Glomerular endothelial cell (primary cell): ENCODE measurements around the gene INTS6. TPM values are rescaled to one million over a fixed set of nuclear protein-coding genes. Genes with fewer than 3 reads are reported as not detected.

ENCODE experiments used
- DNase-seq: peaks from one replicate; pipeline ENCODE4 v3.0.0-alpha.2; 2011; ENCODE audit warnings: low read depth, low spot score; ENCODE audit errors: extremely low read depth
- total RNA-seq: library from RNA; depleted of rRNA; stranded (reverse); fragments of >200 nt; gene quantifications from 2 replicates; pipeline ENCODE4 v1.2.3, GENCODE V29; 2015

Gene INTS6
- total RNA-seq, 1 donor from 2014 or later = 26.9 TPM

DNA sequence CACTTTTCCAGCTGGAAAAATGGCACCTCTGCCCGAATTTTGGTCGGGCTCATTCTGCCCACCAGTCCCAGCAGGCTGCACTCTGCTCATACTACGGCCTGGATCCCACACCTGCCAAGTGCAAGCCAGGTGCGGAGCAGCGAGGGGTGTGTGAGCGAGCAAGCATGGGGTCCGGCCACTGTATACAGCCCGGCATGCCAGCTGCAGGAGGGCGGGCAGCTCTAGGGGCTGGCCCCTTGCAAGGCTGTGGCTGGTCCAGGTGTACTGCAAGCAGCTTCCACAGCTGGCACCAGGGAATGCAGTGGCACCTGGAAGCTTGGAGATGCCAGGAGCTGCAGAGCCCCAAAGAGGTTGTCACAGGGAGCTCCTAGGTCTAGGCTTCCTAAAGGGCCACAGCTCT lies 2.7 kb upstream of the INTS6 start:
- DNase-seq = no peak

DNA sequence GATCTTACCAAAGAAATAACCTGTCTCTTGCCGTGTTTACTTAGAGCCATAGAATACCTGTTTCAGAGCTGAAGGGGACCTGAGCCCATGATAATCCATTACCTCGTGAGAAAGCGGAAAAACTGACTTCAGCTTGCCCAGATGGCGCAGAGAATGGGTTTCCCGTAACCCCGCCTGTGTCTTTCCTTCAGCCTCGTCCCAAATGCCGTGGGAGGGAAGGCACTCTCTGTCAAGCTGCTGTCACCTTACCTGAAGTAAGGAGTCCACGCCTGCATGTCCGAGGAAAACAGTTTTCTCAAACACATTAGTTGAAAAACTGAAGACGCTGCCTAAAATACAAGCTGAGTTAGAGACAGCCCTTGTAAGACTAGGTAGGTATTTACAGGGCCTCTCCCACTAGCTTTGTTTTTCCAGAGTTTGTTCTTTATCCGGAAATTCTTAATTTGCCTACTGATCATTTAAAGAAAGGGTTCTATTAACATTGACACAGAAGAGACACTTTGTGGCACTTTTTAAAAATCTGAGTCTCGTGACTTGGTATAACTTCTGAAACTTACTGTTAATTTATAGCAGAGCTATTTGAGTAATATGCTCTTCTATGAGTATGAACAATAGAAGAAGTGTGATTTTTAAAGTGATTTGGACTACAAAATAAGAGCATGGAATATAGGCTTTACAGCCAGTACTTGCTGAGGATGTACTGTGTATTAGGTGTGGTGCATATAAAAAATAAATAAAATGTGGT lies 1.3 kb upstream of the INTS6 start:
- no peak for DNase-seq

DNA sequence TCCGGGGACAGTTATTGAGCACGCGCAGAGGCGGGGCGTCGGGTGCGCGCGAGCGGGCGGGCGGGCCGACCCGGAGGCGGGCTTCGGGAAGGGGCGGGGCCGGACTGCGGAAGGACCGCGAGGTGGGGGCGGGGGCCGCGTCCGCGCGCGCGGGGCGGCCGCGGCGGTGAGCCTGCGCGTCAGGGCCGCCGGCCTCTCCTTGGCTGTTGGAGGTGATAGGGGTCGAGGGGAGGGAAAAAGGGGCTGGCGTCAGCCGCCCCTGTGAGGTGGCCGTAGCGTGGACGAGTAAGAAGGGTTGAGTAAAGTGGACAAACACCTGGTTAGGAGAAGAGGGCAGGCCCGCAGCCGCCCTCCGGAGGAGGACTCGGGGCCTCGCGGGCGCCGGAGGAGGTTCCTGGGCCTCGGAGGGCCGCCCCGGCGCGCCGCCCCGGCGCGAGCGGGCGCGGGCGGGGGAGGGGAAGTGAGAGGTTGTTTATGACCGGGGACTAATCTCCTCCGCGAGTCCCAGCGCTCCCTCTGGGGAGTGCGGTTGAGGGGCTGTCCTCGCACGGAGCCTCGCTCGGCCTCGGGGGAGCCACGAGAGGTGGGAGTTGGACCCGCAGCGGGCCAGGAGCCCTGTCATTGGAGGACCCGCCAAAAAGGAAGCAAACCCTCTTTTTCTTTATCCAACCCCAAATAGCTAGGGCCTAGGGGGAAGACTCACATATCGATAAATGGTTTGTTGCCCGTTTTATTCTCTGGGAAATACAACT lies 547 bp upstream of the INTS6 start:
- no peak for DNase-seq

DNA sequence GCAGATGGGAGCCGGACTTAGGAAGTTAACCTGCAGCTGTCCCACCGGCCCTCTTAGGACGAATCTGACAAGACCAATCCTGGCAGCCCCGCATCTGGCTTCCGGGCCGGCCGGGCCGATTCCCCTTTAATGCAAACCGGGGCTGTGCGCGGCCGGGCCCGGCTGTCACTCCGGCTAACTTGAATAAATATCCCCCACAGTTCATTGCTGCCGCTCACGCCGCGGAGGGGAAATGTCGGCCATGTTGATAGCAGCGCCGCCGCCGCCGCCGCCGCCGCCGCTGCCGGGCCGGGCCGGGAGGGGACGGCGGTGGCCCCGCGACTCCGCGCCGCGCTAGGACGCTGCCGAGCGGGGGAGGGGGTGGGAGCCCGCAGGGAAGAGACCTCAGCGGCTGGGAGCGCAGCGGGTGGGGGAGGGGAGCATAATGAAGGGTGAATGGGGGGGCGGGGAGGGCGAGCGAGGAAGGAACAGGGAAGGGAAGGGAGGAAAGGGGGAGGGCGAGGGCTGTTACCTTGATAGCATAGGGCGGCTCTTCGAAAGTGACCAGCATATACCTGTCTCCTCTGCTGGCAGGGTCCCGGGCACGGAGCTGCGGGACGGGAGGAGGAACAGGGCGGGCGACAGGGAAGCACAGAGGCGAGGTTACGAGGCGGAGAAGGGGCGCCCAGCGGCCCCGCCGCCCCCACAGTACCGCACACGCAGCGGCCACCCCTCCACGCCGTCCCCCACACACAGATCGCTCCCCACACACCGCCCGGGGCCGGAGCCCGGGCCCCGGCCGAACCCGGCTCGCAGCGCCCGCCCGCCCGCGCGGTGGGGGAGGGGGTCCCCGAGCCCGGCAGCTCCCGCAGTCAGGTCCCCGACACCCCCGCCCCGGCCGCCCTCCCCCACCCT lies 1.1 kb downstream of the INTS6 start:
- no peak for DNase-seq

DNA sequence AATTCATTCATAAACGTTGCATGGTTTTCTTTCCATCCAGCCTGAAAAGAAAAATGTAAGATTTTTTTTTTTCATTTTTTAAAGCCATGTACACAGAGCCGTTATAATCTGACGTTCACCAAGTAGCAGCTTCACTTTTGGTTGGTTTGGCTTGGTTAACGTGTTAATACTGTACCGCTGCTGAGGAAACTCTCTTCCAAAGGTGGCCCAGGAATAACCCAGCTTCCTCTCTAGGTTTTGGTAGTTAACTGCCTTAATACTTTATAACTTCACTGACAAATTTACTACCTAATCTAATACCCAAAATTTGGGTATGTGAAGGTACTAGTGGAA lies 1.7 kb downstream of the INTS6 start:
- DNase-seq = no peak

DNA sequence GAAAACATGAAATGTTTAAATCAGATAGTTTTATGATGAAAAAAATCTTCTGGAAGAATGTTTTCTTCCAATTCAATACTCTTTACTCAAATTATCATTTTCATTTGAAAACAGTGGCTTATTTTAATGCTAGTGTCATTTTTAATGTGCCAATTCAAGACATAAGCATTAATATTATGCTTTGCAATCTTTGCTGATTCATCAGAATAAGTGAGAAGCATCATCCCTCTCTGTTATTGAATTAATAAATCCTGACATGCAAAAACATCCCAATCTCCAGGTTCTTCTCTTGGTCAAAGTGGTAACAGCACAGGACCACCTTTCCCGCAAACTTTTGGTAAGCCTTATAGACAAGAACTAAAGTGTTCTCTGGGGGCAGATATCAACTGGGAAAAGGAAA lies 3.8 kb downstream of the INTS6 start:
- no peak for DNase-seq

DNA sequence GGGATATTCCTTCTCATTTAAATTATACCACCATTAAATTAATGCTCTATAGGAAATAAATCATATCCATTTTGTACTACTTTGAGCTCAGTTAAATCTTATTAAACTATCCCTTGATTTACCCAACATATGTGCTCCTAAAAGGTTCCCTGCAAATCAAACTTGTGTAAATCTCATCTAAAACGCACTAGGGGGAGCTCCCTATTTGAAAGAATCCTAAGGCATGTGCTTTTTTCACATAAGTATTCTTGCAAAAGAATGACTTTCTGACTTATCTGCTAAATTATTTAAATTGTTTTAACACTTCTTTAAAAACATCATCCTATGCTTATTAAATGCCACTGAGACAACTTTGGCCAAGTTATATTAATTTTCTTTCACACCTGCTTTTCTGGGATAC lies 7.9 kb downstream of the INTS6 start:
- DNase-seq = no peak

DNA sequence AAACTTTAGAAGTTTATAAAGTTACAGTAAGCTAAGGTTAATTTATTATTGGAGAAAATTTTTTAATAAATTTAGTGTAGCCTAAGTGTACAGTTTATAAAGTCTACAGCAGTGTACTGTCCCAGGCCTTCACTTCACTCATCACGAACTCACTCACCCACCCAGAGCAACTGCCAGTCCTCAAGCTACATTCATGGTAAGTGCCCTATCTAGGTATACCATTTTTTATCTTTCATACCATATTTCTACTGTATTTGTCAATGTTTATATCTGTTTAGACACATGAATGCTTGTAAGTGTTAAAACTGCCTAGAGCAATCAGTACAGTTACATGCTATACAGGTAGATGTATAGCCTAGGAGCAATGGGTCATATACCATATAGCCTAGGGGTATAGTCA lies 12.5 kb downstream of the INTS6 start:
- no peak for DNase-seq

DNA sequence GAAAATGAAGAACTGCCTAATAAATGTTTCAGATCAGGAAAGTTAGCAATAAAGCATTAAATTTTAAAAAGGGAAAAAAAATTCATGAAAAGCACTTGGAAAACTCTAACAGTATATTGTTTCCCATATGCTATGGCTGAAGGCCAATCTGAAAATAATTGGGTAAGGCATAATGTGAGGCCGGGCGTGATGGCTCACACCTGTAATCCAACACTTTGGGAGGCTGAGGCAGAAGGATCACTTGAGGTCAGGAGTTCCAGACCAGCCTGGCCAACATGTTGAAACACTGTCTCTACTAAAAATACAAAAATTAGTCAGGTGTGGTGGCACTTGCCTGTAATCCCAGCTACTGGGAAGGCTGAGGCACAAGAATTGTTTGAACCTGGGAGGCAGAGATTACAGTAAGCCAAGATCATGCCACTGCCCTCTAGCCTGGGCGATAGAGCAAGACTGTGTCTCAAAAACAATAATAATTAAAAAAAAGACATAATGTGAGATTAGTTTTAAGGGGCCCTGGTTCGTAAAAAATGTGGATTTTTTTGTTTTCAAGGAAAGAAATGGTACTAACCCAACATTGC lies 15.2 kb downstream of the INTS6 start:
- no peak for DNase-seq

DNA sequence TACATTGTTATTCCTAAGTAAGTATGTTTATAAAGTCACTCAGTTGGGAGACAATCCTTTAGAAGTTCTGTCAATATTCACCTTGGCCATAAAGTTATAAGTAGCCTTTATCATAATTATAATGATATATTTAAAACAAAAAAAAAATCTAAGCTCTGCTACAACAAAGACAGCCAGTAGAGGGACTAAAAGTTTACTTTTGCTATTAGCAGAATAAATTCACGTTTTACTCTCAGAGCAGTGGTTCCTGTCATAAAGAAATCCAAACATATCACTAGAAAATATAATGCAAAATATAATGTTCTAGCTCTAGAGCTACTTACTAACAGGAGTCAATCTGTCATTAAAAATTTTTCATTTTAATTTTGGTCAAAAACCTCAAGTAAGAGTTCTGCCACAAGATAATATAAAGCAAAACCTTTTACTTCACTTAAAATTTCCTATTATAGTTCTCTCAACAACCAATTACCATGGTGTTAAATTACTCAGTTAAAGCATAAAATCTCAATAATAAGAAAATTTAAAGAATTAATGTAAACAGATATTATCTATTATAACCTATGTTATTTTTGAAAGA lies 17.7 kb downstream of the INTS6 start:
- DNase-seq = no peak

DNA sequence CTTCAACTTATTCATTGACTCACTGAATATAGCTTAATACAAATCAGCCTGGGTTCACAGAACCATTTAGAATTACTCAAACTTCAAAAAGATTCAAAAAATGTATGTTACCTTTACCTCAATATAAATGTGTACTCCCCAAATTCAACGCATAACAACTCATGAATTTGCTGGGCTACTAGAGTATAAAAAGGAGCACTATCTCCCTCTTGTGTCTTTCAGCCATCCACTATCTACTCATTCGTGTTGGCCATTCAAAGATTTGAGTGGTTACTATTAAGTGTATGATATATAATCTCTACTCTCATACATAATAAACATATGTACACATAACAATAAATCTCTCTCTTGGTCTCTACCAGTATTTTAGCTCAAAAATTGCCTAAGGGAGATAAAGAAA lies 20.3 kb downstream of the INTS6 start:
- DNase-seq = no peak

DNA sequence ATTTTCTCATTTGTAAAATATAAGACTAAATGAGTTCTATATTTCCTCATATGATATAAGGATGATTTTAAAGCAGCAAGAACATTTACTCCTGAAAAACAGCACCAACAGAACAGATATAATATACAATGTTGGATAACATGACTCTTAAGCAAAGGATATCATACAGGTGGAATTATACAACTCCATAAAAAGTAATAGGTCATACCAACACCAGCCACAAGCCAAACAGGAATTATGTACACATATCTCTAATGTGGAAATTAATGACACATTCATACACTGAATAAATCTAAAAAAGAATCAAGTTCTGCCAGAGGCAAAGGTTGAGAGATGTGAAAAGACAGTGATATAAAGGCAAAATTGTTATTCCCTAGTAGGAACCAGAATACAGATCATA lies 25.9 kb downstream of the INTS6 start:
- no peak for DNase-seq

DNA sequence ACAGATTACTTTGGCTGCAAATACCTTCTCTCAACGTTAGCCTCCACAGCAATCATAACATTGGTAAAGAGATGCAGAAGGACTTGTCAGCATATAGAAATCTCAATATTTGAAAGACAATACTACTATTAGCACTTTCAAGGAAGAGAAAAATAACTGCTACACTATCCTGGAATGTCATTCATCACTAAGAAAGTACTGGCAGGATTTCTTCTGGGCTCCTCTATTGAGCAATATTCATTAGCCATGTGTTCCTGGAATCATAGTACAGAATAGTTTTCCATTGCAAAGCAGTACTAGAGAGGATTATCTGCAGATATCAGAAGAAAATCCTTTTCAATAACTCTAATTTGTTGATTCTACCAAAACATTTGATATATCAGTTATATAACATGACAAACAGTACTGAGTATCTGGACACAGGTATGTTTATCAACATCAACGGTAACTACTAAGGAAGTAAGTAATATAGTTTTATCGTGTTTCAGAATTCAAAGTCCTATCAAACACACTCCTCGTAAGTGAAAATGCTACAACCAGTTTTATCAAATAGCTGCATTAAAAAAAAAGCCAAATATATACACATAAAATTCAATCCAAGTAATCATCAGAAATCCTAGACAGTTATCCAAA lies 27.3 kb downstream of the INTS6 start:
- no peak for DNase-seq

DNA sequence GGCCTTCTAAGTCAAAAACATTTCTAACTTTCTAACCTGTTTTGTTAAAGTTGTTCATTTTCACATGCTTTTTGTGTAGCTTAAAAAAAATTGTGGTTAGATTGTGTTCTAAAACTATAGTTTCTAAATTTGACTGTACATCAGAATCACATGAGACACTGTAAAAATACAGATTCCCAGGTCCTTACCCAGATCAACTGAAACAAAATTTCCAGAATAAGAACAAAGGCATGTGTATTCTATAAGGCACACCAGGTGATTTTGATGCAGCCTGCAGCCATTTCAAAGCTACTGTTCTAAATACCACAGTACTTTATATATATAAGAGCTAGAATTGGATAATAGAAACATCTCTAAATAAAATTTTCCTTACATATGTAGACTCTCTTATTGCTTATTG lies 29.1 kb downstream of the INTS6 start:
- no peak for DNase-seq

DNA sequence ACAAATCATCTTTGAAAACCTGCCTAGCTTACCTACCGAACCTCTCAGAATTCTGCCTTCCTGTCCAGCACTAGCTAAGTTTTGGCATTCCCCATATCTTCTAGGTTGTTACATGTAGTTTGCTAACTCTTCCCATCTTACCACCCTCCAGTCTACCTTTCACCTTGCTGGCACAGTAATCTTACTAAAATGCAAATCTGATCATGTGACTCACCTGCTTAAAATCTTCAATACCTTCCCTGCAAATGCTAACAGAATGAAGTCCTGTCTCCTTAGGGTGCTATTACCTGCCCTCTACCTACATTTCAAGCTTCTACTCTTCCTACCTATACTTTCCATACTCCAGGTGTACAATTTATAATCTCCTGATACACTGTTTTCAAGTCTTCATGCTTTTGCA lies 30.4 kb downstream of the INTS6 start:
- DNase-seq = no peak

DNA sequence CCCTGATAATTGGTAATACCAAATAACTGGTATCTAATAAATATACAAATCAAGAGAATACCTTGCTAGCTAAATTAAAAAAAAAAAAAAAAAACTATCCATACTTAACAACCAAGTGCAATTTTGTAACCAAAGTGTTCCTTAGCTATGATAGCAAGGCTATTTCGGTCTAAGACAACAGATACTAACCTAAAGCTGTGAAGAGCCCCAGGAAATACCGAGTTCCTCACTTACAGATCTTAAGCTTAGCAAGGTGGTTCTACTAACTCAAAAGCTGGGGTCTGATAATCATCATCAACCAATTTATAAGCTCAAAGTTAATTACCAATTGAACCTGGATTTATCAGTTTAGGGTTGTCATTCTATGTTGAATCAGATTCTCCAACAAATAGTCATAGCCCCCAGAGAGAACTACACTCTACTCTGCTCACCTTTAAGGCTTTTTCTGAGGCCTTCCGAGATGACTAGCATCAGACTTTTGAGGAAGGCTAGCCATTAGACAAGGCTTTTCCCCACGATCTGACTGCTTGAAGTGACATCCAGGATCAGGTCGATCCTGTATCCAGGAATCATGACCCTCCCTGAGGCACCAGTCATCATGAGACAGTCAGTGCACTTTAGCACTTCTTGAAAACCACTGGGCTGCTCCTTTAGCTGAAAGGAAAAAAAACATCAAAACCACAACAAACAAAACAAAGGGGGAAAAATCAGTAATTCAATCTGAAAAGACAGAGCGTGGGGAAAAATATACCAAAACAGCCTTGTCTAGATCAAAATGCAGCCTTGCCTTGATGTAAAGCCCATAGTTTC lies 31.9 kb downstream of the INTS6 start:
- DNase-seq = no peak

DNA sequence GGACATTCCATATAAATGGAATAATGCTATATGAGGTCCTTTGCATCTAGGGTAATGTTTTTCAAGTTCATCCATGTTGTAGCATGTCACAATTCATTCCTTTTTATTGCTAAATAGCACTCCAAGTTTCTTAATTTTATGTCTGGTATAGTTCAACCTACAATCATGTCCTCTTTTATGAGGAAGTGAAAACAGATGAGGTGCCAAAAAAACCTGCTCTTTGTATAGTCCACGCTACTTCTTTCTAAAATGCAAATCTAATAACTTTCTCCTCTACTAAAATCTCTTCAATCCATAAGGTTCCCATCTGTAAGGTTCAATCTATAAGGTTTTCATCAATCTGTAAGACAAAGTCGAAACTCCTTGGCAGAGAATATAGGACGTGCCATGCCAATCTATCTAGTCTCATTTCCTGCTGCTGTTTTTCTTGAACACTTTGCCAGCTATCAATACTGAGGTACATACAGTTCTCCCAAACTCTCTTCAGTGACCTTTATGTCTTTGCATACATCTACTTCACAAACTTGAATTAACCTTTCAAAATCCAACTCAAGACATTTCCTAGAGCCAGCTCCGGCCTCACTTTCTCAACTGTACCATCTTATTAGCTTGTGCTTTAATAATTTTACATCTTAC lies 33.7 kb downstream of the INTS6 start:
- DNase-seq = no peak

DNA sequence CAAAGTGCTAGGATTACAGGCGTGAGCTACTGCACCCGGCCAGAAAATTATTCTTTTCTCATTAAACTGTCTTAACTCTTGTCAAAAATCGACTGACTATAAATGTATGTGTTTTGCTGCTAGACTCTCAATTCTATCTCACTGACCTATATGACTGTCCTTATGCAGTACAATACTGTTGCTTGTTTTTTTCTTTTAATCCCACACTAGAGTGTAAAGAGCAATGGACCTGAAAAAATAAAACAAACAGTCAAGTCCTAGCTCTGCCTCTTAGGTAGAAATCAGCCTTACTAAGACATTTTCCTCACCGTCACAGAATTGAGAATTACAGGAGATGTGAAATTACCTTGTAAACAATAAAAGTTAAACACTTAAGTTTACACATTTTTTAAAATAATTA lies 35.1 kb downstream of the INTS6 start:
- DNase-seq = no peak

DNA sequence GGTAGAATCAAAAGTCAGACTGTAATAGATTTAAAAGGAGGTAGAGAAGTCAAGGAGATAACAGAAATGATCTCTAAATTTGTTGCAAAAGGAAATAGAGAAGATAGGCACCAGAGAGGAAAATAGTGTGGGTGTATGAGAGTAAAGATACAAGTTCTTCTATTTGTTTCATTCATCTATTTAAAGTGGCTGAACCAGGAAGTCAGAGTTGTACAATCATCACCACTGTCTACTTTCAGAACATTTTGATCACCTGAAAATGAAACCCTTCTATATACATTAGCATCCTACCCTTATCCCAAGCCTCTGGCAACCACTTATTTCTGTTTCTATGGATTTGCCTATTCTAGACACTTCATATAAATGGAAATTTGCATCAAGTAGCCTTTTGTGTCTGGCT lies 36.7 kb downstream of the INTS6 start:
- DNase-seq = no peak
